A549 (cell line): ENCODE measurements around the gene OBSCN. TPM values are rescaled to one million over a fixed set of nuclear protein-coding genes. Genes with fewer than 3 reads are reported as not detected.
"Not testable (repeated sequence)": the region's sequence is repeated elsewhere in the genome, so short reads cannot be mapped to it uniquely, and the experiment has no call there.

Source experiments
- ATAC-seq, 2 experiments: fragments of 200-7000 bp in 1 of 2; fragments of >200 bp in 1 of 2; cut with Nextera tagmentation in 1 of 2; cut with Tn5 transposase in 1 of 2; 3 replicates each; pipeline versions ENCODE4 v1.8.0 to v1.9.1; 2018 to 2020; ENCODE audit warnings: mild to moderate bottlenecking in 1 of 2, moderate library complexity in 1 of 2
- CTCF ChIA-PET: fragments of 300-600 bp; sonication (Branson Sonifier 250); formaldehyde crosslinking; extraction: SDS; loops from one replicate; lab custom pipeline; 2021; ENCODE audit warnings: antibody characterized with exemption, inconsistent platforms; lab: Yijun Ruan, JAX
- POLR2A ChIA-PET: fragments of 350-600 bp; formaldehyde crosslinking; extraction: SDS; loops from one replicate; lab custom pipeline; 2021; ENCODE audit warnings: antibody characterized with exemption, inconsistent platforms; lab: Yijun Ruan, JAX
- DNase-seq, 2 experiments: peaks; one replicate each; pipeline versions ENCODE4 v3.0.0 to v3.0.0-alpha.2; 2011 to 2016; ENCODE audit warnings: low read depth in 1 of 2, low spot score in 1 of 2
- FAIRE-seq: peaks from 2 replicates; lab custom pipeline; 2011; peaks lifted over from hg19 to GRCh38; lab: Jason Lieb, UNC
- H3K27ac ChIP-seq, 2 experiments: fragments of >200 bp; sonication (Bioruptor Twin); formaldehyde crosslinking; 3 replicates each; pipeline ENCODE4 v1.5.1; 2016 to 2017
- H3K4me1 ChIP-seq: fragments of >200 bp; sonication (Bioruptor Twin); formaldehyde crosslinking; 3 replicates; pipeline ENCODE4 v1.6.1; 2016
- H3K4me2 ChIP-seq: fragments of >200 bp; sonication (Bioruptor Twin); formaldehyde crosslinking; 3 replicates; pipeline ENCODE4 v1.6.1; 2016
- H3K4me3 ChIP-seq: fragments of >200 bp; sonication (Bioruptor Twin); formaldehyde crosslinking; 3 replicates; pipeline ENCODE4 v1.5.1; 2016
- H3K9me3 ChIP-seq: fragments of >200 bp; sonication (Bioruptor Twin); formaldehyde crosslinking; 3 replicates; pipeline ENCODE4 v1.6.1; 2016
- ATOH8 ChIP-seq: fragments of 250-450 bp; sonication (Bioruptor Pico); IDR thresholded peaks from 2 replicates; pipeline ENCODE4 v1.5.0; 2020; ENCODE audit warnings: low read depth, mild to moderate bottlenecking, moderate library complexity
- CTCF ChIP-seq: fragments of >200 bp; sonication (Bioruptor Twin); formaldehyde crosslinking; IDR thresholded peaks from 3 replicates; pipeline ENCODE4 v1.5.1; 2016
- ELK1 ChIP-seq: fragments of 150-350 bp; IDR thresholded peaks from 2 replicates; pipeline ENCODE4 v1.6.1; 2014; ENCODE audit warnings: low read depth, mild to moderate bottlenecking, low read length
- FOSB ChIP-seq: fragments of 250-450 bp; sonication (Bioruptor Pico); IDR thresholded peaks from 2 replicates; pipeline ENCODE4 v1.5.0; 2020; ENCODE audit warnings: mild to moderate bottlenecking, moderate library complexity
- HOXA7 ChIP-seq: fragments of 250-450 bp; sonication (Bioruptor Pico); IDR thresholded peaks from 2 replicates; pipeline ENCODE4 v1.5.0; 2020; ENCODE audit warnings: mild to moderate bottlenecking, moderate library complexity
- JUN ChIP-seq, 2 experiments: fragments of >200 bp; sonication (Bioruptor Twin); formaldehyde crosslinking; IDR thresholded peaks; 2 replicates in 1 of 2; 3 replicates in 1 of 2; pipeline ENCODE4 v1.6.1; 2016 to 2017
- KDM1A ChIP-seq: fragments of 200-600 bp; sonication (generic); IDR thresholded peaks from 2 replicates; pipeline ENCODE4 v1.6.1; 2016; ENCODE audit warnings: low read depth, mild to moderate bottlenecking
- NR3C1 ChIP-seq: fragments of >200 bp; sonication (Bioruptor Twin); formaldehyde crosslinking; IDR thresholded peaks from 3 replicates; pipeline ENCODE4 v1.6.1; 2017
- POLR2A ChIP-seq: IDR thresholded peaks from 2 replicates; pipeline ENCODE4 v1.6.1; 2012; ENCODE audit warnings: mild to moderate bottlenecking, low read length
- TFCP2L1 ChIP-seq: fragments of 250-450 bp; sonication (Bioruptor Pico); IDR thresholded peaks from 2 replicates; pipeline ENCODE4 v1.5.0; 2021; ENCODE audit warnings: mild to moderate bottlenecking
- USF2 ChIP-seq: fragments of 450-650 bp; IDR thresholded peaks from 2 replicates; pipeline ENCODE4 v1.6.1; 2014; ENCODE audit warnings: antibody characterized with exemption
- WGBS: methylation state at CpG from one replicate; pipeline ENCODE4 v1.1.6; 2017; ENCODE audit errors: missing lambda C conversion rate; 5-methylcytosine and 5-hydroxymethylcytosine counted together
- polyA plus RNA-seq, 4 experiments: library from polyadenylated mRNA; depleted of rRNA in 3 of 4; stranded (reverse); fragments of >200 nt; fragmentation: RNase III in 1 of 4; extraction: RNeasy Plus Mini Kit Qiagen cat#74134 plus additional on column Dnase treatment in 1 of 4; gene quantifications; 2 replicates in 3 of 4; 3 replicates in 1 of 4; pipeline ENCODE4 v1.2.3, GENCODE V29; 2011 to 2017

OBSCN gene
- polyA plus RNA-seq, 2 of the 4 experiments (the other 2 are of a cell fraction): 3.1 to 6.8 TPM

- DNase-seq (no peak), ATAC-seq (no peak), FAIRE-seq (no peak)
- CTCF ChIA-PET: no interaction called here
- Histone ChIP-seq H3K4me2 (no peak overlapping the region), H3K4me1 (no peaks in the 10 kb centered on the region), H3K9me3 (peaks cover 73% of the 10 kb centered on the region), H3K4me3 (no peak overlapping the region), H3K27ac (no peak overlapping the region)
- TF ChIP-seq FOSB: no peak
- TF ChIP-seq NR3C1: no peak
- TF ChIP-seq ATOH8 (CRISPR knock-in tag): no peak
- TF ChIP-seq TFCP2L1 (CRISPR knock-in tag): no peak
- no peak for TF ChIP-seq JUN (IDR thresholded peaks at IDR 0.05)
- 80% methylated on average over 2 of the region's 2 CpGs for WGBS
- POLR2A ChIA-PET: no interaction called here
These were observed 33.4 kb downstream of the OBSCN start for GRCh38 chr1:228241259-228241658.

GRCh38 chr1:228242409-228242808 is 34.6 kb downstream of the OBSCN start:
- POLR2A ChIA-PET: no interaction called here
- TF ChIP-seq HOXA7 (CRISPR knock-in tag) (no peak), KDM1A (peak; percentile 71; the same call in 1 of the 2 replicates)
- no peaks in the 10 kb centered on the region for H3K4me1 ChIP-seq
- H3K4me3 ChIP-seq: no peak overlapping the region
- FAIRE-seq: no peak
- CTCF ChIA-PET: interaction anchor here (1.1 kb wide), 1 partner anchor 28 kb away, joined by 3 read pairs; no protein-coding TSS in a partner anchor
- H3K4me2 ChIP-seq: no peak overlapping the region
- peaks cover 75% of the 10 kb centered on the region for H3K9me3 ChIP-seq
- H3K27ac ChIP-seq: no peak overlapping the region
- DNase-seq: no peak
- ATAC-seq: no peak

- no peak for ATAC-seq
- peaks cover 73% of the 10 kb centered on the region for H3K9me3 ChIP-seq
- TF ChIP-seq USF2: no peak
- TF ChIP-seq, all 56 proteins: peak for 0
- no peak overlapping the region for H3K4me3 ChIP-seq
- POLR2A ChIA-PET: no interaction called here
- no peak for FAIRE-seq
- 96% methylated on average over 7 of the region's 7 CpGs for WGBS
- no peak for DNase-seq
- H3K4me1 ChIP-seq: no peaks in the 10 kb centered on the region
- no peak overlapping the region for H3K27ac ChIP-seq
- CTCF ChIA-PET: interaction anchor here (1.1 kb wide), 2 partner anchors 13 to 29 kb away, joined by 3 read pairs; no protein-coding TSS in a partner anchor
- no peak overlapping the region for H3K4me2 ChIP-seq
These were observed 35.2 kb downstream of the OBSCN start for GRCh38 chr1:228243093-228243492.

GRCh38 chr1:228243989-228244388 is 36.1 kb downstream of the OBSCN start:
- H3K4me3 ChIP-seq, DNase-seq, H3K27ac ChIP-seq, H3K4me1 ChIP-seq, H3K4me2 ChIP-seq, POLR2A ChIA-PET: not testable (repeated sequence)
- peak; percentile 91 for FAIRE-seq
- CTCF ChIA-PET: interaction anchor here (1.1 kb wide), 1 partner anchor 14 kb away, joined by 3 read pairs; no protein-coding TSS in a partner anchor
- 0 out of 2 replicates have a peak, but pooled peaks have one; percentile 9 for TF ChIP-seq POLR2A
- TF ChIP-seq, all 56 proteins: peak for 1; not testable (repeated sequence) for 55
- not testable (repeated sequence) for ATAC-seq
- WGBS: 85% methylated on average over 5 of the region's 5 CpGs
- H3K9me3 ChIP-seq: peaks cover 73% of the 10 kb centered on the region

- no peak overlapping the region for H3K4me2 ChIP-seq
- H3K27ac ChIP-seq: no peak overlapping the region
- CTCF ChIA-PET: interaction anchor here (1.1 to 1.4 kb wide), 2 partner anchors 9 to 16 kb away, joined by 3 to 4 read pairs; no protein-coding TSS in a partner anchor
- TF ChIP-seq ATOH8 (CRISPR knock-in tag) (no peak), KDM1A (no peak), CTCF (no peak), ELK1 (no peak)
- WGBS: 83% methylated on average over 3 of the region's 3 CpGs
- ATAC-seq (no peak), FAIRE-seq (peak; percentile 74), DNase-seq (no peak)
- H3K4me1 ChIP-seq: no peaks in the 10 kb centered on the region
- H3K4me3 ChIP-seq: no peak overlapping the region
- POLR2A ChIA-PET: no interaction called here
- H3K9me3 ChIP-seq: peaks cover 67% of the 10 kb centered on the region
These were observed 37.3 kb downstream of the OBSCN start for GRCh38 chr1:228245111-228245510.
